Esophagus squamous epithelium (tissue), 5 donors: ENCODE data around the gene RRP36. TPM values are rescaled to one million over a fixed set of nuclear protein-coding genes. Genes with fewer than 3 reads are reported as not detected.
"Not testable (repeated sequence)": the region's sequence is repeated elsewhere in the genome, so short reads cannot be mapped to it uniquely, and the experiment has no call there.

Experiments used
- DNase-seq: peaks from one replicate; lab custom pipeline; 2025; lab: John Stamatoyannopoulos, UW
- H3K27ac ChIP-seq, 4 donors: fragments of 200-600 bp; sonication (generic); one replicate each; pipeline ENCODE4 v1.5.1; 2016 to 2019; ENCODE audit warnings: mild to moderate bottlenecking in 1 of 4
- H3K27me3 ChIP-seq, 4 donors: fragments of 200-600 bp; sonication (generic); 1 replicate in 3 of 4; 2 replicates in 1 of 4; pipeline versions ENCODE4 v1.5.1 to v1.6.0; 2017 to 2021; ENCODE audit warnings: antibody characterized with exemption in 1 of 4
- H3K36me3 ChIP-seq, 3 donors: fragments of 200-600 bp; sonication (generic); one replicate each; pipeline ENCODE4 v1.5.1; 2016 to 2019
- H3K4me1 ChIP-seq, 3 donors: fragments of 200-600 bp; sonication (generic); one replicate each; pipeline ENCODE4 v1.5.1; 2017 to 2019
- H3K4me3 ChIP-seq, 4 donors: fragments of 200-600 bp; sonication (generic); 1 replicate in 3 of 4; 2 replicates in 1 of 4; pipeline ENCODE4 v1.5.1; 2016 to 2019; ENCODE audit warnings: mild to moderate bottlenecking in 2 of 4, moderate library complexity in 1 of 4
- H3K9me3 ChIP-seq, 3 donors: fragments of 200-600 bp; sonication (generic); one replicate each; pipeline ENCODE4 v1.5.1; 2016 to 2019
- POLR2A ChIP-seq, 4 donors: fragments of 450-650 bp; IDR thresholded peaks; one replicate each; pipeline ENCODE4 v1.6.1; 2017; ENCODE audit warnings: antibody characterized with exemption in 4 of 4, mild to moderate bottlenecking in 4 of 4, moderate library complexity in 3 of 4
- WGBS, 2 donors: methylation state at CpG; one replicate each; pipeline ENCODE4 v1.1.5; 2018; 5-methylcytosine and 5-hydroxymethylcytosine counted together
- intact Hi-C: fragments of 100-400 bp; cut with DNase I; formaldehyde crosslinking; loops from one replicate; pipeline ENCODE4 v1.15.0; 2022
- total RNA-seq, 4 donors: library from RNA; depleted of rRNA; stranded (reverse); fragments of >200 nt; gene quantifications; one replicate each; pipeline ENCODE4 v1.1.0, GENCODE V29; 2016
- TF ChIP-seq, protein P1 (sequence below), 6 experiments: fragments of 450-650 bp in 4 of 6; fragments of 200-600 bp in 2 of 6; sonication (generic) in 2 of 6; IDR thresholded peaks; one replicate each; pipeline ENCODE4 v1.5.1; 2016 to 2019; ENCODE audit warnings: antibody characterized with exemption in 6 of 6, mild to moderate bottlenecking in 4 of 6, moderate library complexity in 4 of 6
- donor health status: DM: yes; HTN: yes; CAD: no.

Gene RRP36
- total RNA-seq, 4 donors from 2014 or later: 52.5 to 66.4 (median 65.4) TPM

DNA sequence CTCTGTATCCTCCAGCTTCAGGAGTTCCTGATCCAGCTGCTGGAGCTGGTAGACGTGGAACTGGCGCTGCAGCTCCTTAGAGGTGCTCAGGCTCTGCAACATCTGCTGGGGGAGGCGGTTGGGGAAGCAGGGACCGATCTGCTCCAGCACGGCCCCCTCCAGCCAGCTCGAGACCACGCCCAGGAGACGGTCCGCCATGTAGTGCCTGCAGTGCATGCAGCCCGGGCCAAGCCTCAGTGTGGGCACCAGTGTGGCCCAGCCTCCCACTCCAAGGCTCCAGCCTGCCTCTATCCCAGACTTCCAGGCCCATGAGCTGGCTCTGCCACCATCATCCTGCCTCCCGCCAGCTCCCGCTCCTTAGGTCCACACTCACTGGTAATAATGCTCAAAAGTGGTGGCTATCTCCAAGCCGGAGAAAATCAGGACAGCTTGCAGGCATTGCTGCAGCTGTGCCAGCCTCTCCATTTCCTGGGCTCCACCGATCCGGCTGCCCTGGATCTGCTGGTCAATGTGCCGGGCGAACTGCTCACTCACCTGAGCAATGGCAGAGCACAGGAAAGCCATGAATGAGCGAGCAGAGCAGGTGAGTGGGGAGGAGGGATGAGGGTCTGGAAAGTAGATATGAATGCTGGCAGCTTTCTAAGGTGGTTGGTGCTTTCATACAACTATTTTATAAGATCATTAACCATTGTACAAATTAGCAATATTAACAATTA, 19.3 kb downstream of the RRP36 start:
- Histone ChIP-seq H3K4me1 (no peaks in the 10 kb centered on the region), H3K27me3 (no peaks in the 10 kb centered on the region), H3K36me3 (peaks cover 12 to 100% (median 22%) of the 10 kb centered on the region in 3 donors), H3K9me3 (no peaks in the 10 kb centered on the region), H3K27ac (no peak overlapping the region), H3K4me3 (no peak overlapping the region)
- intact Hi-C loops: no loop called here
- TF ChIP-seq POLR2A (IDR thresholded peaks at IDR 0.05): no peak
- TF ChIP-seq, protein P1, sequence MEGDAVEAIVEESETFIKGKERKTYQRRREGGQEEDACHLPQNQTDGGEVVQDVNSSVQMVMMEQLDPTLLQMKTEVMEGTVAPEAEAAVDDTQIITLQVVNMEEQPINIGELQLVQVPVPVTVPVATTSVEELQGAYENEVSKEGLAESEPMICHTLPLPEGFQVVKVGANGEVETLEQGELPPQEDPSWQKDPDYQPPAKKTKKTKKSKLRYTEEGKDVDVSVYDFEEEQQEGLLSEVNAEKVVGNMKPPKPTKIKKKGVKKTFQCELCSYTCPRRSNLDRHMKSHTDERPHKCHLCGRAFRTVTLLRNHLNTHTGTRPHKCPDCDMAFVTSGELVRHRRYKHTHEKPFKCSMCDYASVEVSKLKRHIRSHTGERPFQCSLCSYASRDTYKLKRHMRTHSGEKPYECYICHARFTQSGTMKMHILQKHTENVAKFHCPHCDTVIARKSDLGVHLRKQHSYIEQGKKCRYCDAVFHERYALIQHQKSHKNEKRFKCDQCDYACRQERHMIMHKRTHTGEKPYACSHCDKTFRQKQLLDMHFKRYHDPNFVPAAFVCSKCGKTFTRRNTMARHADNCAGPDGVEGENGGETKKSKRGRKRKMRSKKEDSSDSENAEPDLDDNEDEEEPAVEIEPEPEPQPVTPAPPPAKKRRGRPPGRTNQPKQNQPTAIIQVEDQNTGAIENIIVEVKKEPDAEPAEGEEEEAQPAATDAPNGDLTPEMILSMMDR (IDR thresholded peaks at IDR 0.05): no peak
- 91 to 100% methylated on average over 2 to 11 of the region's 18 CpGs for WGBS, 2 donors
- DNase-seq: no peak

- DNase-seq, H3K4me3 ChIP-seq, H3K27ac ChIP-seq, intact Hi-C loops, H3K27me3 ChIP-seq, H3K4me1 ChIP-seq, H3K9me3 ChIP-seq: not testable (repeated sequence)
- peaks cover 12 to 100% (median 25%) of the 10 kb centered on the region in 3 donors for H3K36me3 ChIP-seq
- WGBS, 2 donors: 88 to 92% methylated on average over 8 of the region's 8 CpGs
These were observed 20.1 kb downstream of the RRP36 start for GRCh38 chr6:43041475-43041874.

- Histone ChIP-seq H3K36me3 (peaks cover 12 to 100% (median 16%) of the 10 kb centered on the region in 3 donors), H3K27me3 (no peaks in the 10 kb centered on the region), H3K9me3 (no peaks in the 10 kb centered on the region), H3K4me3 (no peak overlapping the region), H3K27ac (no peak overlapping the region), H3K4me1 (no peaks in the 10 kb centered on the region)
- no peak for TF ChIP-seq POLR2A (IDR thresholded peaks at IDR 0.05)
- TF ChIP-seq, protein P1 (IDR thresholded peaks at IDR 0.05): no peak
- intact Hi-C loops: no loop called here
- DNase-seq: no peak
- 89 to 92% methylated on average over 2 to 9 of the region's 9 CpGs for WGBS, 2 donors
These were observed 21.9 kb downstream of the RRP36 start for GRCh38 chr6:43043310-43043709.

DNA sequence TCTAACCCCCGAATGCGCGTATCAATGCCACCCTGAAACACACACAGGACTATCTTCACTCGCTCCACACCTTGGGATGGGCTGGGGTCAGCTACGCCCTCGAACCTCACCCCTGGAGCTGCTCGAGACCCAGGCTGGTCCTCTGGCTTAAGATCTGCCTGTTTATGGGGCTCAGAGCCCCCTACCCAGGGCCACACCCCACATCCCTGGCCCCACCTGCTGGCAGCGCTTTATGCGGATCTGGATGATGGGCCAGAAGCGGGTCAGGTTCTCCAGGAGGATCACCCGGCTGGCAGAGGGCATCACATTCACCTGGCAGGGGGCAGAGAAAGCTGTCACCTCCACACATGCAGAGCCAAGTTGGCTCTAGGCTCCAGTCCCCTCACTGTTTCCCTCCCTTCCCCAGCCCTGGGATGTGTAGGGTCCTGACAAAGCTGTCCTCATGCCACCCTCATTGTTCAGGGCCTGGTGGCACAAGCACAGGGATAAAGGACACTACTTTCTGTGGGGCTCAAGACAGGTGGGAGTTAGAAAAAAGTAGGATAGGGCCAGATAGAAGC, 24.0 kb downstream of the RRP36 start:
- no peak overlapping the region for H3K4me3 ChIP-seq
- TF ChIP-seq POLR2A (IDR thresholded peaks at IDR 0.05): no peak
- TF ChIP-seq, protein P1 (IDR thresholded peaks at IDR 0.05): no peak
- no peaks in the 10 kb centered on the region for H3K9me3 ChIP-seq
- H3K27me3 ChIP-seq: no peaks in the 10 kb centered on the region
- H3K4me1 ChIP-seq: no peaks in the 10 kb centered on the region
- WGBS, 2 donors: 90 to 92% methylated on average over 6 of the region's 11 CpGs
- intact Hi-C loops: no loop called here
- no peak for DNase-seq
- peaks cover 4 to 98% (median 18%) of the 10 kb centered on the region in 3 donors for H3K36me3 ChIP-seq
- no peak overlapping the region for H3K27ac ChIP-seq

GRCh38 chr6:43047998-43048397, 26.6 kb downstream of the RRP36 start:
- no peak for DNase-seq
- intact Hi-C loops: no loop called here

More at GRCh38 chr6:43047998-43048397, 26.6 kb downstream of the RRP36 start:
- TF ChIP-seq, protein P1 (IDR thresholded peaks at IDR 0.05): no peak
- TF ChIP-seq POLR2A (IDR thresholded peaks at IDR 0.05): no peak
- Histone ChIP-seq H3K36me3 (peaks cover 0 to 78% (median 13%) of the 10 kb centered on the region in 3 donors), H3K9me3 (no peaks in the 10 kb centered on the region), H3K27me3 (no peaks in the 10 kb centered on the region), H3K27ac (no peak overlapping the region), H3K4me3 (no peak overlapping the region), H3K4me1 (peaks cover 0 to 19% (median 6%) of the 10 kb centered on the region in 3 donors)
- WGBS, 2 donors: 91 to 94% methylated on average over 3 to 6 of the region's 7 CpGs
